Medulla oblongata (tissue), 1 donor: Measurements from ENCODE around the gene MLANA.

Source experiments
- DNase-seq: peaks from one replicate; pipeline ENCODE4 v3.0.0-alpha.2; 2015; ENCODE audit errors: extremely low spot score

MLANA gene

DNA sequence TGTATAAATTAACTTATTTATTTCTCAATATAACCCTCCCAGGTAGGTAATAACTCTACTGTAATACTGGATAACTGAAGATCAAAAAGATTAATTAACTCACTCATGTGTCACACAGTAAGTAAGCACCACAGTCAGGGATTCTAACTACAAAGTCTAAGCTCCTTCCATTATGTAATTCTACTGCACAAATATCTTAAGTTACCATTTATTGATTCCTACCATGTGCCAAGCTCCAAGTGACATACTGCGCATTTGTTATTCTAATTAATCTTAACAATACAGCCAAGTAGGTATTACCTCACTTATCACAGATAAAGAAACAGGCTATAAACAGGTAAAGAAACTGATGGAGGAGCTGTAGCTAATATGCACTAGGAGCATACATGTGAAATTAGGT, 66.5 kb downstream of the MLANA start:
- DNase-seq = no peak

DNA sequence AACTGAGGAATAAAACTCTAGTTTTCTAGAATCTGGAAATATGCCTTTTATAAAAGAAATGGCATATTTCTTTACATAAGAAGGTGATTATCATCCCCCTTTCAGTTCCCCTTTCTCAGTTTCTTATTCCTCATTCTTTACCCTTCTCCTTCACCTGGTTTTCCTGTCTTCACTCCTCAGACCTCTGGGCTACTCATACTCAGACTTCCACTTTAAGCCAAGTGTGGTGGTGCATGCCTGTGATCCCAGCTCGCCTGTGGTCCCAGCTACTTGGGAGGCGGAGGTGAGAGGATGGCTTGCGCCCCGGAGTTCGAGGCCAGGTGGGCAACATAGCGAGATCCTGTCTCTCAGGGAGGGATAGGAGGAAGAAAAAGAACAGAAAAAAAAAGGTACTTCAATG, 67.6 kb downstream of the MLANA start:
- no peak for DNase-seq
